NCI-H2171 treated with DMSO at 0.1 percent for 48 hours (cell line): ENCODE results near the gene WDR88.
A peak's percentile ranks its signal among the peaks of the same experiment; 100 is the strongest.
"Not testable (repeated sequence)": the region's sequence is repeated elsewhere in the genome, so short reads cannot be mapped to it uniquely, and the experiment has no call there.

Experiments
- DNase-seq: peaks from one replicate; lab custom pipeline; 2025; lab: John Stamatoyannopoulos, UW

WDR88 gene

GRCh38 chr19:33171222-33171795 is 39.4 kb downstream of the WDR88 start:
- DNase-seq, result no peak

GRCh38 chr19:33171916-33172359 is 40.0 kb downstream of the WDR88 start:
- DNase-seq, result no peak

- no peak for DNase-seq
These were observed 42.3 kb downstream of the WDR88 start for GRCh38 chr19:33174186-33174585.

- DNase-seq, result no peak
These were observed 43.4 kb downstream of the WDR88 start for GRCh38 chr19:33175156-33175782.

- no peak for DNase-seq
These were observed 44.2 kb downstream of the WDR88 start for GRCh38 chr19:33175886-33176669.

GRCh38 chr19:33176670-33177416 is 44.9 kb downstream of the WDR88 start:
- DNase-seq, result peak; percentile 99

- DNase-seq, result no peak
These were observed 45.6 kb downstream of the WDR88 start for GRCh38 chr19:33177417-33177979.

GRCh38 chr19:33186431-33187182 is 54.7 kb downstream of the WDR88 start:
- no peak for DNase-seq

- DNase-seq, result no peak
These were observed 55.2 kb downstream of the WDR88 start for GRCh38 chr19:33187183-33187540.

- no peak for DNase-seq
These were observed 57.5 kb downstream of the WDR88 start for GRCh38 chr19:33189453-33189852.

GRCh38 chr19:33191092-33191491 is 59.2 kb downstream of the WDR88 start:
- DNase-seq, result not testable (repeated sequence)

- DNase-seq, result no peak
These were observed 59.6 kb downstream of the WDR88 start for GRCh38 chr19:33191501-33191900.

GRCh38 chr19:33192010-33192409 is 60.1 kb downstream of the WDR88 start:
- DNase-seq, result no peak

GRCh38 chr19:33193269-33193864 is 61.5 kb downstream of the WDR88 start:
- DNase-seq, result no peak

- DNase-seq, result peak; percentile 56
These were observed 62.0 kb downstream of the WDR88 start, which contains the start of gene LRP3 for GRCh38 chr19:33193865-33194362. Gene LRP3 (plus strand): TSS chr19:33194330. CDS start chr19:33194786, 456 bp downstream.

GRCh38 chr19:33194532-33194885 is 62.6 kb downstream of the WDR88 start:
- no peak for DNase-seq

GRCh38 chr19:33194886-33195644 is 63.2 kb downstream of the WDR88 start:
- DNase-seq, result no peak

GRCh38 chr19:33195645-33196347 is 63.9 kb downstream of the WDR88 start:
- no peak for DNase-seq

GRCh38 chr19:33196446-33197193 is 64.7 kb downstream of the WDR88 start:
- DNase-seq, result no peak
